ENCODE measurements around the gene SMTNL2.

DNA sequence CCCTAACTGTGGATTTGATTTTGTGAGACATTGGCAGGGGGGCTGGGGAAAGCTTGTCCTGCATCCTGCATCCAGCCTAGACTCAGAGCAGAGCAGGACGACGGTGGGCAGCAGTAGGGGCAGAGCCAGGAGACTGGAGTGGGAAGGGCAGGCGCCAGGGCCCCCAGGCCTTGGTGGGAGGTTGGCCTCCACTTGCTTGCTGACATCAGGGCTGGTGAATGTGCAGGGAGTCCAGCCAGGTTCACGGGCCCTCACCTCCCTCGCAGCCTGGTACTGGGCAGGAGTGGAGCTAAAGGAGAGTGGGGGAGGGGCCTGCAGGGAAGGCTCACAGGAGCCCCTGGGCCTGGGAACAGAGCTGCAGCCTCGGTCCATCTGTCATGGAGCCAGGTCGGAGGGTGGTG lies 2.2 kb upstream of the SMTNL2 start:
- TF ChIP-seq, protein P1, sequence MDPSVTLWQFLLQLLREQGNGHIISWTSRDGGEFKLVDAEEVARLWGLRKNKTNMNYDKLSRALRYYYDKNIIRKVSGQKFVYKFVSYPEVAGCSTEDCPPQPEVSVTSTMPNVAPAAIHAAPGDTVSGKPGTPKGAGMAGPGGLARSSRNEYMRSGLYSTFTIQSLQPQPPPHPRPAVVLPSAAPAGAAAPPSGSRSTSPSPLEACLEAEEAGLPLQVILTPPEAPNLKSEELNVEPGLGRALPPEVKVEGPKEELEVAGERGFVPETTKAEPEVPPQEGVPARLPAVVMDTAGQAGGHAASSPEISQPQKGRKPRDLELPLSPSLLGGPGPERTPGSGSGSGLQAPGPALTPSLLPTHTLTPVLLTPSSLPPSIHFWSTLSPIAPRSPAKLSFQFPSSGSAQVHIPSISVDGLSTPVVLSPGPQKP (IDR thresholded peaks at IDR 0.05; ENCODE audit: borderline replicate concordance, low read depth, low read length), result no peak
- no peak for TF ChIP-seq POLR2A (IDR thresholded peaks at IDR 0.05; ENCODE audit: low read depth, low read length)
- TF ChIP-seq, protein P2, sequence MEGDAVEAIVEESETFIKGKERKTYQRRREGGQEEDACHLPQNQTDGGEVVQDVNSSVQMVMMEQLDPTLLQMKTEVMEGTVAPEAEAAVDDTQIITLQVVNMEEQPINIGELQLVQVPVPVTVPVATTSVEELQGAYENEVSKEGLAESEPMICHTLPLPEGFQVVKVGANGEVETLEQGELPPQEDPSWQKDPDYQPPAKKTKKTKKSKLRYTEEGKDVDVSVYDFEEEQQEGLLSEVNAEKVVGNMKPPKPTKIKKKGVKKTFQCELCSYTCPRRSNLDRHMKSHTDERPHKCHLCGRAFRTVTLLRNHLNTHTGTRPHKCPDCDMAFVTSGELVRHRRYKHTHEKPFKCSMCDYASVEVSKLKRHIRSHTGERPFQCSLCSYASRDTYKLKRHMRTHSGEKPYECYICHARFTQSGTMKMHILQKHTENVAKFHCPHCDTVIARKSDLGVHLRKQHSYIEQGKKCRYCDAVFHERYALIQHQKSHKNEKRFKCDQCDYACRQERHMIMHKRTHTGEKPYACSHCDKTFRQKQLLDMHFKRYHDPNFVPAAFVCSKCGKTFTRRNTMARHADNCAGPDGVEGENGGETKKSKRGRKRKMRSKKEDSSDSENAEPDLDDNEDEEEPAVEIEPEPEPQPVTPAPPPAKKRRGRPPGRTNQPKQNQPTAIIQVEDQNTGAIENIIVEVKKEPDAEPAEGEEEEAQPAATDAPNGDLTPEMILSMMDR (conservative IDR thresholded peaks at IDR 0.05; ENCODE audit: low read depth, low read length), result no peak

All from IMR-90 (cell line).